ENCODE data around the gene MAPK10. TPM values are rescaled to one million over a fixed set of nuclear protein-coding genes. Genes with fewer than 3 reads are reported as not detected.

Gene MAPK10
- total and polyA plus RNA-seq, 9 of the 15 experiments (the other 6 are each of a cell fraction or from before 2014, with no cell fraction given) = 0.10 to 0.53 (median 0.18) TPM; not detected in 4

DNA sequence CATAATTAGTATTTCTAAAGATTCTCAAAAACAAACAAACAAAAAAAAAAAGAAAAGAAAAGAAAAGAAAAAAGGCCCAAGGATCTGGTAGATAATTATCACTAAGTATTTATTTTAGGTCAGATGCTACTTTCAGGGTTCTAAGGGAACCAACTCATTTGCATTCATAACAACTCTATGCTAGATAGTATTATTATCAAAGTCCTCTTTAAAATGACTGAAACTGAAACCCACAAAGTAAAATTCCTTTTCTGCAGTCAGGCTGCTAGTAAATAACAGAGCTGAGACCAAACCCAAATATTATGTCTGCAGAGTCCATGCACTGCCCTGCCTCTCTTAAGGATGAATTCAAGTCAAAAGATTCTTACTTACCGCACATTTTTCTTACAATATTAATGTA lies 38.3 kb upstream of the MAPK10 start:
- Histone ChIP-seq H3K4me1 (replicated peaks in 1 of 2; ENCODE audit: control insufficient read depth in 2 of 2, insufficient read depth in 2 of 2, low read length in 2 of 2) (no peaks in the 10 kb centered on the region), H3K9ac (ENCODE audit: insufficient read depth in 1 of 2, low read depth in 2 of 2, low read length in 2 of 2) (no peak overlapping the region), H3K9me3 (replicated peaks; ENCODE audit: control insufficient read depth, insufficient read depth, low read depth, low read length) (no peaks in the 10 kb centered on the region), H3K79me2 (ENCODE audit: control insufficient read depth, insufficient read depth, low read length) (no peaks in the 10 kb centered on the region), H3K27ac (ENCODE audit: extremely low read depth, low read depth, low read length) (no peak overlapping the region), H3K4me3 (no peak overlapping the region), H3K4me2 (ENCODE audit: insufficient read depth, low read length) (no peak overlapping the region), H3K27me3 (ENCODE audit: control insufficient read depth in 2 of 2, insufficient read depth in 2 of 2, low read length in 2 of 2) (no peaks in the 10 kb centered on the region), H2AFZ (ENCODE audit: low read depth, low read length) (no peak overlapping the region), H3K36me3 (ENCODE audit: control insufficient read depth, insufficient read depth, low read length) (no peaks in the 10 kb centered on the region), H3K9me1 (ENCODE audit: control insufficient read depth, insufficient read depth, low read length) (no peaks in the 10 kb centered on the region), H4K20me1 (replicated peaks; ENCODE audit: control insufficient read depth, insufficient read depth, low read length) (no peaks in the 10 kb centered on the region)
- DNase-seq (ENCODE audit: extremely low read depth in 1 of 4, low spot score in 3 of 4) (no peak), FAIRE-seq (no peak), ATAC-seq (no peak)
- POLR2A ChIA-PET = no interaction called here
- WGBS (ENCODE audit: insufficient coverage, low coverage, missing lambda C conversion rate) = 0% methylated on average over 1 of the region's 1 CpG
- intact Hi-C loops (cut with micrococcal nuclease) (no loop called here), in situ Hi-C loops (cut with MboI) (no loop called here)
- TF ChIP-seq PHF8 (IDR thresholded peaks at IDR 0.05; ENCODE audit: borderline replicate concordance, low read length) (no peak), CEBPB (tag; IDR thresholded peaks at IDR 0.05) (no peak), ZNF23 (CRISPR knock-in tag; IDR thresholded peaks at IDR 0.05) (no peak), ARHGAP35 (IDR thresholded peaks at IDR 0.05; ENCODE audit: partially characterized antibody) (no peak), DNMT1 (IDR thresholded peaks at IDR 0.05) (no peak)
- TF ChIP-seq, protein P1, sequence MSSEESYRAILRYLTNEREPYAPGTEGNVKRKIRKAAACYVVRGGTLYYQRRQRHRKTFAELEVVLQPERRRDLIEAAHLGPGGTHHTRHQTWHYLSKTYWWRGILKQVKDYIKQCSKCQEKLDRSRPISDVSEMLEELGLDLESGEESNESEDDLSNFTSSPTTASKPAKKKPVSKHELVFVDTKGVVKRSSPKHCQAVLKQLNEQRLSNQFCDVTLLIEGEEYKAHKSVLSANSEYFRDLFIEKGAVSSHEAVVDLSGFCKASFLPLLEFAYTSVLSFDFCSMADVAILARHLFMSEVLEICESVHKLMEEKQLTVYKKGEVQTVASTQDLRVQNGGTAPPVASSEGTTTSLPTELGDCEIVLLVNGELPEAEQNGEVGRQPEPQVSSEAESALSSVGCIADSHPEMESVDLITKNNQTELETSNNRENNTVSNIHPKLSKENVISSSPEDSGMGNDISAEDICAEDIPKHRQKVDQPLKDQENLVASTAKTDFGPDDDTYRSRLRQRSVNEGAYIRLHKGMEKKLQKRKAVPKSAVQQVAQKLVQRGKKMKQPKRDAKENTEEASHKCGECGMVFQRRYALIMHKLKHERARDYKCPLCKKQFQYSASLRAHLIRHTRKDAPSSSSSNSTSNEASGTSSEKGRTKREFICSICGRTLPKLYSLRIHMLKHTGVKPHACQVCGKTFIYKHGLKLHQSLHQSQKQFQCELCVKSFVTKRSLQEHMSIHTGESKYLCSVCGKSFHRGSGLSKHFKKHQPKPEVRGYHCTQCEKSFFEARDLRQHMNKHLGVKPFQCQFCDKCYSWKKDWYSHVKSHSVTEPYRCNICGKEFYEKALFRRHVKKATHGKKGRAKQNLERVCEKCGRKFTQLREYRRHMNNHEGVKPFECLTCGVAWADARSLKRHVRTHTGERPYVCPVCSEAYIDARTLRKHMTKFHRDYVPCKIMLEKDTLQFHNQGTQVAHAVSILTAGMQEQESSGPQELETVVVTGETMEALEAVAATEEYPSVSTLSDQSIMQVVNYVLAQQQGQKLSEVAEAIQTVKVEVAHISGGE (CRISPR knock-in tag; IDR thresholded peaks at IDR 0.05) = no peak
- TF ChIP-seq, protein P2, sequence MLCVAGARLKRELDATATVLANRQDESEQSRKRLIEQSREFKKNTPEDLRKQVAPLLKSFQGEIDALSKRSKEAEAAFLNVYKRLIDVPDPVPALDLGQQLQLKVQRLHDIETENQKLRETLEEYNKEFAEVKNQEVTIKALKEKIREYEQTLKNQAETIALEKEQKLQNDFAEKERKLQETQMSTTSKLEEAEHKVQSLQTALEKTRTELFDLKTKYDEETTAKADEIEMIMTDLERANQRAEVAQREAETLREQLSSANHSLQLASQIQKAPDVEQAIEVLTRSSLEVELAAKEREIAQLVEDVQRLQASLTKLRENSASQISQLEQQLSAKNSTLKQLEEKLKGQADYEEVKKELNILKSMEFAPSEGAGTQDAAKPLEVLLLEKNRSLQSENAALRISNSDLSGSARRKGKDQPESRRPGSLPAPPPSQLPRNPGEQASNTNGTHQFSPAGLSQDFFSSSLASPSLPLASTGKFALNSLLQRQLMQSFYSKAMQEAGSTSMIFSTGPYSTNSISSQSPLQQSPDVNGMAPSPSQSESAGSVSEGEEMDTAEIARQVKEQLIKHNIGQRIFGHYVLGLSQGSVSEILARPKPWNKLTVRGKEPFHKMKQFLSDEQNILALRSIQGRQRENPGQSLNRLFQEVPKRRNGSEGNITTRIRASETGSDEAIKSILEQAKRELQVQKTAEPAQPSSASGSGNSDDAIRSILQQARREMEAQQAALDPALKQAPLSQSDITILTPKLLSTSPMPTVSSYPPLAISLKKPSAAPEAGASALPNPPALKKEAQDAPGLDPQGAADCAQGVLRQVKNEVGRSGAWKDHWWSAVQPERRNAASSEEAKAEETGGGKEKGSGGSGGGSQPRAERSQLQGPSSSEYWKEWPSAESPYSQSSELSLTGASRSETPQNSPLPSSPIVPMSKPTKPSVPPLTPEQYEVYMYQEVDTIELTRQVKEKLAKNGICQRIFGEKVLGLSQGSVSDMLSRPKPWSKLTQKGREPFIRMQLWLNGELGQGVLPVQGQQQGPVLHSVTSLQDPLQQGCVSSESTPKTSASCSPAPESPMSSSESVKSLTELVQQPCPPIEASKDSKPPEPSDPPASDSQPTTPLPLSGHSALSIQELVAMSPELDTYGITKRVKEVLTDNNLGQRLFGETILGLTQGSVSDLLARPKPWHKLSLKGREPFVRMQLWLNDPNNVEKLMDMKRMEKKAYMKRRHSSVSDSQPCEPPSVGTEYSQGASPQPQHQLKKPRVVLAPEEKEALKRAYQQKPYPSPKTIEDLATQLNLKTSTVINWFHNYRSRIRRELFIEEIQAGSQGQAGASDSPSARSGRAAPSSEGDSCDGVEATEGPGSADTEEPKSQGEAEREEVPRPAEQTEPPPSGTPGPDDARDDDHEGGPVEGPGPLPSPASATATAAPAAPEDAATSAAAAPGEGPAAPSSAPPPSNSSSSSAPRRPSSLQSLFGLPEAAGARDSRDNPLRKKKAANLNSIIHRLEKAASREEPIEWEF (CRISPR knock-in tag; IDR thresholded peaks at IDR 0.05) = no peak
- BruUV-seq (replicated peaks) = no TSS peak
- CTCF ChIA-PET (ENCODE audit: low intra/inter-chr PET ratio) = no interaction called here
